Measurements from ENCODE around the gene KCNE2.
"Not testable (repeated sequence)": the region's sequence is repeated elsewhere in the genome, so short reads cannot be mapped to it uniquely, and the experiment has no call there.

KCNE2 gene

DNA sequence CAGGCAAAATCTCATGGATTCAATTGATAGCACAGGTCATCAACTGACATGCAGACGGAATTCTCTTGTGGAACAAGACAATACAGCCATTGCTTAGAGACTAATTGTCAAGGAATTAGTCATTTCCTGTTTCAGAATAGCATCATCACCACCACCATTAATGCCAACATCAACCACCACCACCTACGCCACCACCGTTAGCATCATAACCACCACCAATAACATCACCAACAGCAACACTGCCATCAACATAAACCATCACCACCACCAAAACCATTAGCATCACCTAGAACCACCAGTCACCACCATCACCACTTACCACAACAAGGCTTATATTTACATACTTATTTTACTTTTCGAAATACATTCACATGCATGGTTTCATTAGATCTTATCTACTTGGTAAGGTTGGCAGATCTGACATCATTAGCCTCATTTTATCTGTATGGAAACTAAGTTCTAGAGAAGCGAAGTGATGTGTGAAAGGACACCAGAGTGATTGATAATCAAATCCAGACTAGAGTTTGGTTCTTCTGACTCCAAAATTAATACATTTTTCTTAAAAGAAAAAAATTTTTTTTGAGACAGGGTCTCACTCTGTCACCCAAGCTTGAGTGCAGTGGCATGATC, 53.8 kb downstream of the KCNE2 start:
- DNase-seq = not testable (repeated sequence)
